Panc1 (cell line): ENCODE results near the gene NINL. TPM values are rescaled to one million over a fixed set of nuclear protein-coding genes. Genes with fewer than 3 reads are reported as not detected.

Source experiments
- ATAC-seq: fragments of 200-7000 bp; cut with Tn5 transposase; 2 replicates; pipeline ENCODE4 v1.9.1; 2020; ENCODE audit warnings: mild to moderate bottlenecking, moderate library complexity
- BruUV-seq: library from RNA; stranded (reverse); fragments of 400-500 nt; replicated peaks from 2 replicates; lab custom pipeline; 2021; lab: Mats Ljungman, UMichigan
- CTCF ChIA-PET: fragments of 300-600 bp; sonication (Branson Sonifier 250); formaldehyde crosslinking; loops from one replicate; lab custom pipeline; 2022; ENCODE audit warnings: antibody characterized with exemption; lab: Charles Lee
- POLR2A ChIA-PET: fragments of 300-600 bp; sonication (Branson Sonifier 250); formaldehyde crosslinking; loops from one replicate; lab custom pipeline; 2022; ENCODE audit warnings: antibody characterized with exemption; lab: Charles Lee
- DNase-seq: peaks from one replicate; pipeline ENCODE4 v3.0.0-alpha.2; 2010; ENCODE audit warnings: low read depth, low spot score
- H3K27ac ChIP-seq: 2 replicates; pipeline ENCODE4 v1.5.1; 2011; ENCODE audit warnings: mild to moderate bottlenecking, low read length, inconsistent platforms
- H3K27me3 ChIP-seq: fragments of 200-500 bp; sonication (Bioruptor generic); 2 replicates; pipeline ENCODE4 v1.6.0; 2014; ENCODE audit warnings: low read length, inconsistent platforms; ENCODE audit not compliant: control insufficient read depth, insufficient read depth
- H3K36me3 ChIP-seq: fragments of 200-500 bp; sonication (Bioruptor generic); 2 replicates; pipeline ENCODE4 v1.5.1; 2014; ENCODE audit warnings: inconsistent platforms, mild to moderate bottlenecking, low read length, moderate library complexity; ENCODE audit not compliant: control insufficient read depth, insufficient read depth
- H3K4me1 ChIP-seq: 2 replicates; pipeline ENCODE4 v1.5.1; 2011; ENCODE audit warnings: inconsistent platforms, mild to moderate bottlenecking, low read length, moderate library complexity; ENCODE audit not compliant: control insufficient read depth, insufficient read depth
- H3K4me3 ChIP-seq, 2 experiments: 2 replicates each; pipeline ENCODE4 v1.5.1; 2011 to 2012; ENCODE audit warnings: low read depth in 2 of 2, low read length in 2 of 2, mild to moderate bottlenecking in 2 of 2, inconsistent platforms in 1 of 2, moderate library complexity in 1 of 2
- H3K9me3 ChIP-seq: fragments of 200-500 bp; sonication (Bioruptor generic); 2 replicates; pipeline ENCODE4 v1.5.1; 2014; ENCODE audit warnings: low read depth, mild to moderate bottlenecking, inconsistent platforms, low read length, moderate library complexity; ENCODE audit not compliant: control insufficient read depth, insufficient read depth
- POLR2AphosphoS5 ChIP-seq: IDR thresholded peaks from 2 replicates; pipeline ENCODE4 v1.6.1; 2012; ENCODE audit warnings: mild to moderate bottlenecking, low read depth, low read length, moderate library complexity
- SIN3A ChIP-seq: IDR thresholded peaks from 2 replicates; pipeline ENCODE4 v1.6.1; 2012; ENCODE audit warnings: low read depth, mild to moderate bottlenecking, low read length, moderate library complexity, borderline replicate concordance; ENCODE audit not compliant: insufficient read depth
- TCF7L2 ChIP-seq: IDR thresholded peaks from 2 replicates; pipeline ENCODE4 v1.6.1; 2011; ENCODE audit warnings: mild to moderate bottlenecking, low read depth, low read length, inconsistent platforms
- in situ Hi-C: cut with HindIII; loops from 2 replicates; pipeline ENCODE4 v1.10.0; 2016; ENCODE audit warnings: low sequenced_read_pairs, low pct_unique_long_range_greater_than_20kb
- intact Hi-C: fragments of 100-400 bp; cut with micrococcal nuclease; formaldehyde crosslinking; loops from one replicate; pipeline ENCODE4 v1.10.0; 2022; ENCODE audit not compliant: unreplicated experiment
- total RNA-seq: library from RNA; stranded (reverse); gene quantifications from one replicate; pipeline ENCODE4 v1.2.1, GENCODE V29; 2021; ENCODE audit not compliant: unreplicated experiment
- TF ChIP-seq, protein P1 (sequence below), 2 experiments: IDR thresholded peaks; 2 replicates each; pipeline ENCODE4 v1.6.1; 2011 to 2012; ENCODE audit warnings: low read depth in 2 of 2, control low read depth in 1 of 2, low read length in 1 of 2, mild to moderate bottlenecking in 1 of 2, moderate library complexity in 1 of 2; ENCODE audit not compliant: insufficient read depth in 1 of 2
- TF ChIP-seq, protein P2 (sequence below): fragments of 450-650 bp; IDR thresholded peaks from 2 replicates; pipeline ENCODE4 v1.5.1; 2017; ENCODE audit warnings: mild to moderate bottlenecking

The NINL gene
- total RNA-seq, 1 experiment from 2014 or later: 25.0 TPM

DNA sequence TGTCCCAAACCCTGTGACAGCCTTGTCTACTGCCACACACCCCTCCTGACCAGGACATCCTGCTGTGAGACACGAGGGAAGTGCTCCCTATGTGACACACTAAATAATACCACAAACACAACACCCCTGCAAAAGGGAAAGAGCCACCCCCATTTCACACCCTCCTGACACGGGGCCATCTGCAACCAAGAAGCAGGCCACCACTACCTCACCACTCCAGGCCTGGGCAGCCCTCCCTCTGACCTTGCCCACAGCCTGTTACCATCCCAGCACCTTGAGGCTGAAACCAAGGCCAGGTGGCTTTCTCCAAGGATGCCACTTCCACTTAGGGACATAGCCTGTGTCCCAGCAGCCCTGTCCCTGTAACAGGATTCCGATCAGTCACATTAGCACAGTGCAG, 68.2 kb downstream of the NINL start:
- DNase-seq: no peak
- peaks cover 9% of the 10 kb centered on the region; the same call in 1 of the 2 replicates for H3K9me3 ChIP-seq
- in situ Hi-C loops (no loop called here), intact Hi-C loops (no loop called here)
- H3K4me1 ChIP-seq: no peaks in the 10 kb centered on the region
- no peak for TF ChIP-seq SIN3A
- TF ChIP-seq, protein P1, sequence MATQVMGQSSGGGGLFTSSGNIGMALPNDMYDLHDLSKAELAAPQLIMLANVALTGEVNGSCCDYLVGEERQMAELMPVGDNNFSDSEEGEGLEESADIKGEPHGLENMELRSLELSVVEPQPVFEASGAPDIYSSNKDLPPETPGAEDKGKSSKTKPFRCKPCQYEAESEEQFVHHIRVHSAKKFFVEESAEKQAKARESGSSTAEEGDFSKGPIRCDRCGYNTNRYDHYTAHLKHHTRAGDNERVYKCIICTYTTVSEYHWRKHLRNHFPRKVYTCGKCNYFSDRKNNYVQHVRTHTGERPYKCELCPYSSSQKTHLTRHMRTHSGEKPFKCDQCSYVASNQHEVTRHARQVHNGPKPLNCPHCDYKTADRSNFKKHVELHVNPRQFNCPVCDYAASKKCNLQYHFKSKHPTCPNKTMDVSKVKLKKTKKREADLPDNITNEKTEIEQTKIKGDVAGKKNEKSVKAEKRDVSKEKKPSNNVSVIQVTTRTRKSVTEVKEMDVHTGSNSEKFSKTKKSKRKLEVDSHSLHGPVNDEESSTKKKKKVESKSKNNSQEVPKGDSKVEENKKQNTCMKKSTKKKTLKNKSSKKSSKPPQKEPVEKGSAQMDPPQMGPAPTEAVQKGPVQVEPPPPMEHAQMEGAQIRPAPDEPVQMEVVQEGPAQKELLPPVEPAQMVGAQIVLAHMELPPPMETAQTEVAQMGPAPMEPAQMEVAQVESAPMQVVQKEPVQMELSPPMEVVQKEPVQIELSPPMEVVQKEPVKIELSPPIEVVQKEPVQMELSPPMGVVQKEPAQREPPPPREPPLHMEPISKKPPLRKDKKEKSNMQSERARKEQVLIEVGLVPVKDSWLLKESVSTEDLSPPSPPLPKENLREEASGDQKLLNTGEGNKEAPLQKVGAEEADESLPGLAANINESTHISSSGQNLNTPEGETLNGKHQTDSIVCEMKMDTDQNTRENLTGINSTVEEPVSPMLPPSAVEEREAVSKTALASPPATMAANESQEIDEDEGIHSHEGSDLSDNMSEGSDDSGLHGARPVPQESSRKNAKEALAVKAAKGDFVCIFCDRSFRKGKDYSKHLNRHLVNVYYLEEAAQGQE (IDR thresholded peaks at IDR 0.05; ENCODE audit: insufficient read depth in 1 of 2, low read depth in 2 of 2, low read length in 1 of 2): no peak
- no peak for TF ChIP-seq TCF7L2
- TF ChIP-seq, protein P2, sequence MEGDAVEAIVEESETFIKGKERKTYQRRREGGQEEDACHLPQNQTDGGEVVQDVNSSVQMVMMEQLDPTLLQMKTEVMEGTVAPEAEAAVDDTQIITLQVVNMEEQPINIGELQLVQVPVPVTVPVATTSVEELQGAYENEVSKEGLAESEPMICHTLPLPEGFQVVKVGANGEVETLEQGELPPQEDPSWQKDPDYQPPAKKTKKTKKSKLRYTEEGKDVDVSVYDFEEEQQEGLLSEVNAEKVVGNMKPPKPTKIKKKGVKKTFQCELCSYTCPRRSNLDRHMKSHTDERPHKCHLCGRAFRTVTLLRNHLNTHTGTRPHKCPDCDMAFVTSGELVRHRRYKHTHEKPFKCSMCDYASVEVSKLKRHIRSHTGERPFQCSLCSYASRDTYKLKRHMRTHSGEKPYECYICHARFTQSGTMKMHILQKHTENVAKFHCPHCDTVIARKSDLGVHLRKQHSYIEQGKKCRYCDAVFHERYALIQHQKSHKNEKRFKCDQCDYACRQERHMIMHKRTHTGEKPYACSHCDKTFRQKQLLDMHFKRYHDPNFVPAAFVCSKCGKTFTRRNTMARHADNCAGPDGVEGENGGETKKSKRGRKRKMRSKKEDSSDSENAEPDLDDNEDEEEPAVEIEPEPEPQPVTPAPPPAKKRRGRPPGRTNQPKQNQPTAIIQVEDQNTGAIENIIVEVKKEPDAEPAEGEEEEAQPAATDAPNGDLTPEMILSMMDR: no peak
- TF ChIP-seq POLR2AphosphoS5: no peak
- no peak overlapping the region for H3K4me3 ChIP-seq
- H3K36me3 ChIP-seq: no peaks in the 10 kb centered on the region
- BruUV-seq: no TSS peak
- no peak for ATAC-seq
- H3K27me3 ChIP-seq: no peaks in the 10 kb centered on the region
- ChIA-PET POLR2A (no interaction called here), CTCF (no interaction called here)
- H3K27ac ChIP-seq: no peak overlapping the region

DNA sequence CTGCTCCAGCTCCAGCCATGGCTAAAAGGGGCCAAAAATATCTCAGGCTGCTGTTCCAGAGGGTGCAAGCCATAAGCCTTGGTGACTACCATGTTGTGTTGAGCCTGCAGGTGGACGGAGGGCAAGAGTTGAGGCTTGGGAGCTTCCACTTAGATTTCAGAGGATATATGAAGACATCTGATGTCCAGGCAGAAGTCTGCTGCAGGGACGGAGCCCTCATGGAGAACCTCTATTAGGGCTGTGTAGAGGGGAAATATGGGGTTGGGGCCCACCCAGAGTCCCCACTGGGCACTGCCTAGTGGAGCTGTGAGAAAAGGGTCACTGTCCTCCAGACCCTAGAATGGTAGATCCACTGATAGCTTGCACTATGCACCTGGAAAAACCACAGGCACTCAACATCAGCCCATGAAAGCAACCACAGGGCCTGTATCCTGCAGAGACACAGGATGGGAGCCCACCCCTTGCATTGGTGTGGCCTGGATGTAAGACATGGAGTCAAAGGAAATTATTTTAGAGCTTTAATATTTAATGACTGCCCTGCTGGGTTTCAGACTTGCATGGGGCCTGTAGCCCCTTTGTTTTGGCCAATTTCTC, 70.5 kb downstream of the NINL start:
- POLR2A ChIA-PET: no interaction called here
- Histone ChIP-seq H3K27me3 (no peaks in the 10 kb centered on the region), H3K4me3 (no peak overlapping the region), H3K9me3 (peaks cover 9% of the 10 kb centered on the region; the same call in 1 of the 2 replicates), H3K27ac (no peak overlapping the region), H3K4me1 (no peaks in the 10 kb centered on the region), H3K36me3 (0 out of 2 replicates have a peak, but pooled peaks cover 2% of the 10 kb centered on the region)
- CTCF ChIA-PET: interaction anchor here (0.5 kb wide), 1 partner anchor 132 kb away, joined by 3 read pairs; no protein-coding TSS in a partner anchor
- ATAC-seq (no peak), DNase-seq (no peak)
- in situ Hi-C loops: no loop called here
- TF ChIP-seq SIN3A (no peak), TCF7L2 (no peak), POLR2AphosphoS5 (no peak)
- TF ChIP-seq, protein P1 (IDR thresholded peaks at IDR 0.05; ENCODE audit: insufficient read depth in 1 of 2, low read depth in 2 of 2, low read length in 1 of 2): no peak
- TF ChIP-seq, protein P2: no peak
- intact Hi-C loops: no loop called here
- no TSS peak for BruUV-seq
